Measurements from ENCODE around the gene CNOT6. TPM values are rescaled to one million over a fixed set of nuclear protein-coding genes. Genes with fewer than 3 reads are reported as not detected.
A peak's percentile ranks its signal among the peaks of the same experiment; 100 is the strongest.
"Not testable (repeated sequence)": the region's sequence is repeated elsewhere in the genome, so short reads cannot be mapped to it uniquely, and the experiment has no call there.

CNOT6 gene
- total RNA-seq: 14.2 and 47.7 TPM in 2 replicates

DNA sequence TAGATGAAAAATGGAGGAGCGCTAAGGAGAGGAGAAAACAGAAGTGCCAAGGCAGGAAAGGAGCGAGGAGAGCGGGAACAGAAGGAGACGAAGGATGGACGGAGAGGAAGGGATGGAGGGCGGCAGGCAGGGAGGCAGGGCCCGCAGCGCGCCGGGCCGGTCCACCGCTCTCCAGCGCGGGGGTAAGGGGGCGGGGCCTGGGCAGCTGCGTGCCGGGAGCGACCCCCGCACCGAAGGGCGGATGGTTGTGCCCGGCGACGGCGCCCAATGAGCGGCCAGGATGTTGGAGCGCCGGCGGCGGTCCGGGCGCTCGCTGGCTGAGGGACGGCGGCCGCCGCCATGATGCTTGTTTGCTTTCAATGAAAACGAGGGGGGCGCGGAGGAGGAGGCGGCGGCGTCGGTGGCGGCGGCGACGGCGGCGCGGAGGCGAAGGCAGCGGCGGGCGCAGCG, at the start of gene CNOT6:
Gene CNOT6, plus strand, starts transcription at position 320 of the 450 bp plus-strand sequence. CDS start 34,898 bp downstream, outside the sequence.
- peak; percentile 69 for DNase-seq (ENCODE audit: low read depth)

DNA sequence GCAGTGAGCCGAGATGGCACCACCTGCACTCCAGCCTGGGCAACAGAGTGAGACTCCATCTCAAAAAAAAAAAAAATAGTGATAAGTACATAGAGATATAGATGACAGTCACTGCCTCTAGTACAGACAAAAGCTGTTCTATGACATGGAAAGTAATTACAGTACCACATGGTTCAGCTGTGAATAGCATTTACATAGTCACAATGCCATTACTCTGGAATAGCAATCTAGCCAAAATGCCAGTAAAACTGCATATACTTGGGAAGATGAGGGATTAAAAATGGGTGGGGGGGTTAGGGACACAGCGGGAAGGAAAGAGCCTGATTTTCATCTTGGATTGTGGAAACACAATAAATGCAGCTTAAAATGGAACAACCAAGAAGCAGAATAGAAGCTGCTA, 39.4 kb upstream of the CNOT6 start:
- DNase-seq (ENCODE audit: low read depth): no peak

DNA sequence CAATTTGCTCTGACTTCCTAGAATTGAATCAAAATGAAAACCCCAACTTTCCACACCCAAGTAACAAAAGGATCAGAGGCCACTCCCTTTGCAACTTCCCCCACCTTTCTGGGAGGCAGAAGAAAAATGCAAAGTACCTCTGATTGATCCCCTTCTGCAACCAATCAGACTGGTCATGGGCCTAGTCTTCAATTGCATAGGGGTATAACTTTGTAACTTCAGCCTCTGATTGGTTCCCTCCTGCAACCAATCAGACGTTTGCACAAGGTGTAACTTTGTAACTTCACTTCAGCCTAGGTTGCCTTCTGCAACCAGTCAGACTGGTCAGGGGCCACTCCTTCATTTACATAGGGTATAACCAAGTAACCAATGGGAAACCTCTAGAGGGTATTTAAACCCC, 38.3 kb upstream of the CNOT6 start:
- no peak for DNase-seq (ENCODE audit: low read depth)

- no peak for DNase-seq (ENCODE audit: low read depth)
These were observed 37.4 kb upstream of the CNOT6 start for GRCh38 chr5:180456792-180457191.

DNA sequence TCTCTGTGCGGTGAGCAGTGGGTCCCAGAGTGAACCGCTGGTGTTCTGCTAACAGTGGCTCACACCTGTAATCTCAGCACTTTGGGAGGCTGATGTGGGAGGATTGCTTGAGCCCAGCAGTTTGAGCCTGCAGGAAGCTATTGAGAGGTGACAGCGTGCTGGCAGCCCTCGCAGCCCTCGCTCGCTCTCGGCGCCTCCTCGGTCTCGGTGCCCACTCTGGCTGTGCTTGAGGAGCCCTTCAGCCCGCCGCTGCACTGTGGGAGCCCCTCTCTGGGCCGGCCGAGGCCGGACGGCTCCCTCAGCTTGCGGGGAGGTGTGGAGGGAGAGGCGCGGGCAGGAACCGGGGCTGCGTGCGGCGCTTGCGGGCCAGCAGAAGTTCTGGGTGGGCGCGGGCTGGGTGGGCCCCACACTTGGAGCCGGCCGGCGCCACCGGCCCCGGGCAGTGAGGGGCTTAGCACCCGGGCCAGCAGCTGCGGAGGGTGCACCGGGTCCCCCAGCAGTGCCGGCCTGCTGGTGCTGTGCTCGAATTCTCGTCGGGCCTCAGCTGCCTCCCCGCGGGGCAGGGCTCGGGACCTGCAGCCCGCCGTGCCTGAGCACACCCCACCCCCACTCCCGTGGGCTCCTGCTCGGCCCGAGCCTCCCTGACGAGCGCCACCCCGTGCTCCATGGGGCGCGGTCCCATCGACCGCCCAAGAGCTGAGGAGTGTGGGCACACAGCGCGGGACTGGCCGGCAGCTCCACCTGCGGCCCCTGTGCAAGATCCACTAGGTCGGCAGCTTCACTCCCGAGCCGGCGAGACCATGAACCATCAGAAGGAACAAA, 35.1 kb upstream of the CNOT6 start:
- DNase-seq (ENCODE audit: low read depth): not testable (repeated sequence)

- not testable (repeated sequence) for DNase-seq (ENCODE audit: low read depth)
These were observed 34.5 kb upstream of the CNOT6 start for GRCh38 chr5:180459674-180460142.

GRCh38 chr5:180460834-180461233, 33.3 kb upstream of the CNOT6 start:
- DNase-seq (ENCODE audit: low read depth): no peak

DNA sequence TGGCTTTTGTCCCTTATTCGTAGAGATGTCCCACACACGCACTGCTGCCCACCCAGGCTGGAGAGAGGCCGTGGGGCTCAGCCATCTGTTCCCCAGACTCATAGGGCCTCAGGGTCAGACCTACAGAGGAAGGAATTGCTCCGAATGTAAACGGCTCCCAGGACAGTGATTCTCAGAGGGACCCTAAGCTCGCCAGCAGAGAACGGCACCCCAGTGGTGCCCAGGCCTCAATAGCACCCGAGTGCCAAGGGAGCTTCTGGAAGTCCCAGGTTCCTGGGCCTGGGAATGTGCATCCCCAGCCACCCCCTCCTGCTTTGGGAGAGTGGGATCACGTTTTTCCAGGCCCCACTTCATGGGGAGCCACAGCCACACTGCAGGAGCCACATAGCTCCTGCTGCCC, 32.9 kb upstream of the CNOT6 start:
- DNase-seq (ENCODE audit: low read depth): no peak

DNA sequence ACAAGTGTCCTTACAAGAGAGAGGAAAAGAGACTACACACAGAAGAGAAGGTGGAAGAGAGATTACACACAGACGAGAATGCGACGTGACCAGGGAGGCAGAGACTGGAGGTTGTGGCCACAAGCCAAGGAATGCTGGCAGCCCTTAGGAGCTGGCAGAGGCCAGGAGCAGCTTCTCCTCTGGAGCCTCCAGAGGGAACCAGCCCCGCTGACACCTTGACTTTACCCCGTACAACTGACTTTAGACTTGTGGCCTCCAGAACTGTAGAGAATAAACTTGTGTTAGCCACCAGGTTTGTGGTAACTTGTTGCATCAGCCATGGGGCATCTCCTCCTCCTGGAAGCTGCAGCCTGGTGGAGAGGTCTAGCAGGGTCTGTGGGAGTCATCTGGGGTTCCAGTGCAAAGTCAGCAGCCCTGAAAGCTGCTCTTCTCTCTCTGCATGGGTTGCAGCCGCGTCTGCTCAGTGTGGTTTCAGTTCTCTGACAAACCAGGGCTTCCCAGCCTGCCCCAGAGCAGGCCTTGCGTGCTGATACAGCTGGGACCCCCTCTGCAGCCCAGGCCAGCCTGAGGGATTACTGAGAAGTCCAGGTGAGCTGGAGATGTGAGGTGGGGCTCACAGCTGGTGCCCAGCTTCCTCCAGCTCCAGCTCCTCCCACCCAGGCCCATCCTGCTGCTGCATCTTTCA, 30.8 kb upstream of the CNOT6 start:
- no peak for DNase-seq (ENCODE audit: low read depth)

DNA sequence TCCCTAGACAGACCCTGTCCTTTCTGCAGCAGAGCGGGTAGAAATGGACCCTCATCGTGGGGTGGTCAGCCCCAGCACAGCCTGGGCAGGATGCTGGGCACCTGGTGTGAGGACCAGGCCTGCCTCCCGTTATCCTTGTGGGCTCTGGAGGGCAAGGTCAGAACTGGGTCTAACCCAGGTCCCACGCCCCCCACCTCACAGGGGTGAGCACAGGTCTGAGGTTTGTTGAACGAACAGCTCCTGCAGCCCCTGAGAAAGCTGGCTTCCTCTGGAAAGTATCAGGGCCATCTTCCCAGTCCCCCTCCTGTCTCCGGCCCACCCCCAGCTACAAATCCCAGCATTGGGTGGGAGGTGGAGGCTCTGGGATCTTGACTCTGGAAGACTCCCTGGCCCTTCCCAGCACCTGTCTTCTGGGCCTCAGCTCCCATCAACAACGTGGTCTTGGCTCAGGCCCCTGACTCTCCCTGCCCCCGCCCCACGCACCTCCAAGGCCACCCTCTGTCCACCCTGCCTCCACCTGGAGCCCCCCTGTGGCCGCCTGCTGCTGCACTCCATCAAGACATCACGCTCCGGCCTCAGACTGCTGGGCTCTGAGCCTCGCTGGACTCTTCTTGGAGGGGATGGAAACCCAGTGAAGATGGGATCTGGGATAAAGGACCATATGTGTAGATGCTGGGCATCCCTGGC, 30.1 kb upstream of the CNOT6 start:
- no peak for DNase-seq (ENCODE audit: low read depth)

DNA sequence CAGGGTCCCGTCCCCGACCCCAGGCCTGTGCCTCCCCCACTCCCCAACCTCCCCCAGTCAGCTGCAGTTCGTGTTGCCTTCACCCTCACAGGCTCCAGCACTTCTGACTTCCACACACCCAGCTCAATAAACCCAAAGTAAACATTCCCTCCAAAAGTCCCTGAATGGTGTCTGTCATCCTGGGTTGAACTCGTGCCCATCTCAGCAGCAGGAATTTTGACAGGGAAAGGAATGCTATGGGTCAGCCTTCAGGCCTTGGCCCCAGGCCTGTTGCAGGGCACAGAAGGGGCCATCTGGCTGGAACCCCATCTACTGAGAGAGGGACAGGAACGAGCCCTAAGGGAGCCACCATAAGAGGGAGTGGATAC, 29.6 kb upstream of the CNOT6 start:
- DNase-seq (ENCODE audit: low read depth): no peak

DNA sequence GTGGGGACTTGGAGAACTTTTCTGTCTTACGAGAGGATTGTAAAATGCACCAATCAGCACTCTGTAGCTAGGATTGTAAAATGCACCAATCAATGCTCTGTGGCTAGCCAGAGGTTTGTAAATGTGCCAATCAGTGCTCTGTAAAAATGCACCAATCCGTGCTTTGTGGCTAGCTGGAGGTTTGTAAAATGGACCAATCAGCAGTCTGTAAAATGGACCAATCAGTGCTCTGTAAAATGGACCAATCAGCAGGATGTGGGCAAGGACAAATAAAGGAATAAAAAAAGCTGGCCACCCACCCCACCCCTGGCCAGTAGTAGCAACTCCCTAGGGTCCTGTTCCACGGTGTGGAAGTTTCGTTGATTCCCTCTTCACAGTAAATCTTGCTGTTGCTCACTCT, 29.1 kb upstream of the CNOT6 start:
- not testable (repeated sequence) for DNase-seq (ENCODE audit: low read depth)

DNA sequence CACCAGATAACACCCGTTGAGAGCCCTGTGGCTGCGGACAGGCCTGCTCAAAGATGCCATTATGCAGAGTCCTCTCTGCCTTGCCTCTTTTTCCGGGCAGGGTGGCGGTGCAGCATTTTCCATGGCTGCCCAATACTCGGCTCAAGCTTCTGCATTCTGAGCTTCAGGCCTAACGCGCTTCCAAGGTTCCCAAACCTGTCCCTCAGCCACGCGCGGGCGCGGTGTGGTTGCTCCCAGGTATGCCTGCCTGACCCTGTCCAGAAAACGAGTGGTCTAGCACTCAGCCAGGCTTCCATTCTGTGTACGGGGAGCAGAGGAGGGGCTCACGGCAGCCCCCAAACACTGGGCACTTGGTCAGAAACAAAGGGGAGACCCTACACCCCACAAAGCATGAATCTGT, 27.9 kb upstream of the CNOT6 start:
- no peak for DNase-seq (ENCODE audit: low read depth)

DNA sequence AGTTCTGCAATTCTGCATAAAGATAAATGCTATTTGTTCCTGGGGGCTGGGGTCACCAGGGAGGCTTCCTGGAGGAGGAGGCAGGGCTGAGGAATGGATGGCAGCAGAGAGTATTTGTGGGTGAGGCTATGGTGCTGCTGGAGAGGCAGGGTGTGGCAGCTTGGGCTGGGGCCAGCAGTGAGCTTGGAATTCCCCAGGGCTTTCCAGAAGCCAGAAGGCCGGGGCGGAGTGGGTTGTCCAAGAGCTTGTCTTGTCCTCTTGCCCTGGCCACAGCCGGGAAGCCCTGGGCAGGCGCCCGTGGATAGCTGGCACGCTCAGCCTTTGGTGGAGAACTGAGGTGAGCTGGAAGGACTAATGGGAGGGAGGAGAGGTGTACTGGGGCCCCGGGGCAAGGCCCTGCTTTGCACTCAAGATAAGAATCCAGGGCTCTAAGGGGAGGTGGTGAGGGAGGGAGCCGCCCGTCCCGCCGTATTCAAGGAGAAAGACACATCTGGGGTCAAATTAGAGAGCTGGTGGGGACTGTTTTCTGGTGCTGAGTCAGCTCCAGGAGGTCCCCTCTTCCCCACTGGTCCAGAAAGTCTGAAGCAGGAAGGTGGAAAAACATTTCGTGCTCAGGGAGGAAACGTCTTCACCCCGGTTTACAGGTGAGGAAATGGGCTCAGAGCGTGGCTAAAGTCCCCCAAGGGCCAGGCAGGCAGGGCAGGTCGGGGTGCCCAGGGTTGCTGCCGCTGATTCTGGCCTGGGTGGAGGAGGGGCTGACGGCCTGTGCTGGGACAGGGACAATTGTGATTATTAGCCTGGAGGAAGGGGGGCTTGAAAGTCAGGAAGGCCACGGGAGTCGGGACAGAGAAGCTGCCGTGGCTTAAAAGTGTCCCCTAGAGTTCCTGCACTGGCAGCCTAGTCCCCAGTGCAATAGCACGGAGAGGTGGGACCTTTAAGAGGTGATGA, 26.9 kb upstream of the CNOT6 start:
- DNase-seq (ENCODE audit: low read depth): peak; percentile 31

GRCh38 chr5:180467989-180468731, 26.0 kb upstream of the CNOT6 start:
- no peak for DNase-seq (ENCODE audit: low read depth)

GRCh38 chr5:180468732-180469585, 25.2 kb upstream of the CNOT6 start:
- no peak for DNase-seq (ENCODE audit: low read depth)

DNA sequence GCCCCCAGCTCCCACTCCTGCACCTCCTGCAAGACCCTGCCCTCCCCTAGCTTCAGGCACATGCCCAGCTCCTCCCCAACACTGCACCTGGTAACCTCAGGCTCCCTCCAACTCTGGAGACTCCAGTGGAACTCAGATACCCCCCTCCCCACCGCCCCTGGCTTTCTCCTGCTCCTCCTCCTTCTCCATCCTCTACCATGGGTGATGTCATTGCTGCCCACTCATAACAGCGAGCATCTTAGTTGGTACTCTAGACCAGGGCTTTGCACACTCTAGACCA, 24.7 kb upstream of the CNOT6 start:
- DNase-seq (ENCODE audit: low read depth): no peak

DNA sequence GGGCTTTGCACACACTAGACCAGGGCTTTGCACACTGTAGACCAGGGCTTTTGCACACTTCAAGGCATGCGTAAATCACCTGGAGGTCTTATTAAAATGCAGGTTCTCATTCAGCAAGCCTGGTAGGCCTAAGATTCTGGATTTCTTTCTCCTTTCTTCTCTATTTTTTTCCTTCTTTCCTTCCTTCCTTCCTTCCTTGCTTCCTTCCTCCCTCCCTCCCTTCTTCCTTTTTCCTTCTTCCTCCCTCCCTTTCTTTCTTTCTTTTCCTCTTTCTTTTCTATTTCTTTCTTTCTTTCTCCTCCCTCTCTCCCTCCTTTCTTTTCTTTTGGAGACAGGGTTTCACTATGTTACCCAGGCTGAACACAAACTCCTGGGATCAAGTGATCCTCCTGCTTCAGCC, 24.3 kb upstream of the CNOT6 start:
- DNase-seq (ENCODE audit: low read depth): no peak

DNA sequence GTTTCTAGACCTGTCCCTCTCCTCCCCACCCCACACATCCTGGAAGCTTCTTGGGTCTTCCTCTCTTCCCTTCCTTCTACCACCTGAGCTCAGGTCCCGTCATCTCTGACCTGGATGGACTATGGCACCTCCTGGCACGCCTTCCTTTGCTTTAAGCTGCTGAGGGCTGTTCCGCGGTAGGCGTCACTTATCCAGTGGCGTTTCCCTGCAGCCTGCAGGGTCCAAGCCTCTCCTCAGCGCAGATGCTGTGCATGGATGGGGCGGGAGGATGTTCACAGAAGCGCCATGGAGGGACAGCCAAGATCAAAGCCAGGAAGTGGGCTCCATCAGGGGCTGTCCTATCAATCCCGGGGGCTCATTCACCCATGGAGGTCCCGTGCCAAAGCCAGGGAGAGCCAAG, 23.8 kb upstream of the CNOT6 start:
- DNase-seq (ENCODE audit: low read depth): no peak

Measured in renal cortical epithelial cell (primary cell).